Measurements from ENCODE around the gene SECTM1.

GRCh38 chr17:82367724-82368524 is 34.4 kb upstream of the SECTM1 start:
- TF ChIP-seq RARB (CRISPR knock-in tag; IDR thresholded peaks at IDR 0.05) (no peak), TCF4 (CRISPR knock-in tag; IDR thresholded peaks at IDR 0.05; ENCODE audit: borderline replicate concordance) (no peak), TOX (CRISPR knock-in tag; IDR thresholded peaks at IDR 0.05; ENCODE audit: borderline replicate concordance) (no peak), ZFP30 (CRISPR knock-in tag; IDR thresholded peaks at IDR 0.05) (no peak), ZFP3 (CRISPR knock-in tag; IDR thresholded peaks at IDR 0.05) (no peak)
